Loucy (cell line): ENCODE data around the gene IFTAP.

Experiments
- CTCF ChIP-seq: fragments of 200-600 bp; sonication (generic); conservative IDR thresholded peaks from 2 replicates; pipeline ENCODE4 v1.5.1; 2014; ENCODE audit warnings: mild to moderate bottlenecking, antibody characterized with exemption, low read length
- EZH2phosphoT487 ChIP-seq: fragments of 200-600 bp; IDR thresholded peaks from 2 replicates; pipeline ENCODE4 v1.6.1; 2018; ENCODE audit warnings: antibody characterized with exemption, mild to moderate bottlenecking, moderate library complexity, borderline replicate concordance

- TF ChIP-seq CTCF, result no peak
- TF ChIP-seq EZH2phosphoT487, result no peak
These were observed 16.9 kb upstream of the IFTAP start for GRCh38 chr11:36577373-36577772.
